NOMO-1 treated with dmso at 0.1 percent for 144 hours (cell line): ENCODE measurements around the gene VTI1A.

Experiments
- DNase-seq: peaks from one replicate; lab custom pipeline; 2025; ENCODE audit not compliant: unreplicated experiment; lab: John Stamatoyannopoulos, UW

VTI1A gene

GRCh38 chr10:112746329-112746728, 299.3 kb downstream of the VTI1A start:
- no peak for DNase-seq

DNA sequence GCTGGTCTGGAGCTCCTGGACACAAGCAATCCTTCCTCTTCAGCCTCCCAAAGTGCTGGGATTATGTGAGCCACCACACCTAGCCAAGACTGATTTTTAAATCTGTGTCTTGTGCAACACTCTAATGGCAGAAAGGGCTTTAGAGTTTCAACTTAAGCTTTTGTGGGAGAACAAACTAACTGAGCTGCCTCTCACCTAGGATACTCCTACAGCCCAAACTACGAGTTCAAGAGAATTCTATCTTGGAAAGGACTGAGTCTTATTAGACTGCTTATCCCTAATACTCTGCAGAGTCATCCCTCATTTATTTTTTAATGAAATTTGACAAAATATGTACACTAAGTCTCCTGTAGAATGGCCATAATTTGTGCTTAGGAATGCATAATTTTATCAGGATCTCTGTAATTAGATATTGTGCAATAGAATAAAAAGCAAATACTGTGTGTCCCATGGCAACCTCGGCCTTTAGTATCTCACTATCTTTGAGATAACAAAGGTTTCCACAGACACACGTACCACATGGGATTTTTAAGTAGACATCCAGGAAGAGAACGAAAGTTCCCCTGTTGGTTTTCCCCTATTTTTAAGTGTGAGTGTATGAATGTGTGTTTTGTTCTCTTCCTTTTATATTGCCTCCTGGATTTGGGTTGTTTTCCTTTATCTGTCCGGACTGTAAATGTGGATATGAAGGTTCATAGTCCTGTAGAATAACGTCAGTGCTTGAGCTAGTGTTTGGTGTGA, 303.6 kb downstream of the VTI1A start:
- no peak for DNase-seq

GRCh38 chr10:112751651-112752050, 304.6 kb downstream of the VTI1A start:
- DNase-seq, result no peak

GRCh38 chr10:112752288-112752687, 305.3 kb downstream of the VTI1A start:
- no peak for DNase-seq

DNA sequence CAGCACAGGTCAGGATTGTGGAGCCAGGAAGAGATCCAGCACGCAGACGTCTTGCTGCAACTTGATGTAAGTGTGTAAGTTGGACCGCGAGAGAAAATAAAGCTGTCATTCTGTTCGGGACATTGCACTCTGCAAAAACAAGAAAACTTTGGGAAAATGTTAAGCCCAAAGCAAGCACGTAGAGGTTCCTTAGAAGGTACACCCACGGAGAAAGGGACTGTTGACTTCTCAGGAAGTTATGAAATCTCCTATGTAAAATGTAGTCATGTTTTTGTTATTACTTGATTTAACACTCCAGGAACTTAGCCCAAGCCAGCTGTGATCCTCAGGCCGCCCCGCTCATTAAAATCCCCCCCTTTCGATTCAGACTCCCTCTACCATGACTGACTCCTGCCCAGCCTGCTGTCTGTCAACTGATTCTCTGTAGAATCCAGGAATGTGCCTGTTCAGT, 307.0 kb downstream of the VTI1A start:
- peak; percentile 16 for DNase-seq

GRCh38 chr10:112755446-112756234, 308.6 kb downstream of the VTI1A start:
- DNase-seq, result no peak

DNA sequence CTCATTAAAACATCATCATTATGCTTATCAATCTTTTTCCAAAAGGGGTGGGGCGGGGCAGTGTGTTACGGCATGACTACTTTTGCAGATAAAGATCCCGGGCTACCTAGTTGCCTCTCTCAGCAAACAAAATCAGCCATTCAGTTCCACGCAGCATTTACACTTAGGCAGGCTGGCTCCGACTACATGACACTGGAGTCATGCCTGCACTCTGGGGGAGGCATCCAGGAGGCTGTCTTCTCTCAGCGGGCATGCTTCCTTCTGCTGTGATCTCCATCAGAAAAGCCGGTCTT, 309.2 kb downstream of the VTI1A start:
- no peak for DNase-seq

DNA sequence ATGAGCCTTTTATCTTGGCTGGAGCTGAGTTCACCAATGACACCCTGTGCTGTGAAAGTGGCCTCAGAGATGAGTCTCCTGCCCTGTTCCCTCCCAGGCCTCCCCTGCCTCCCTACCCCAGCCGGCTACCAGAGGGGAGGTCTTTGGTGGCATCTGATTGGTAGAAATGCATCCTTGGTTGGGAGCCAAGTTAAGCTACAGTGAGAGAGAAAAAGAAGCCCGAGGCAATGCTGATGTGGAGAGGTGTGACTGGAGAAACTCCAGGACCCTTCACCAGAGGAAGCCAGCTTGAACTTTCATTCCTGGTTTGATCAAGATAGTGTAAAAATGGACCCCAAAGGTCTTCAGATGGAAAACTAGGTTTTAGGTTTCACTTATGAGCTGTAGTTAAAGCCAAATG, 311.9 kb downstream of the VTI1A start:
- no peak for DNase-seq

DNA sequence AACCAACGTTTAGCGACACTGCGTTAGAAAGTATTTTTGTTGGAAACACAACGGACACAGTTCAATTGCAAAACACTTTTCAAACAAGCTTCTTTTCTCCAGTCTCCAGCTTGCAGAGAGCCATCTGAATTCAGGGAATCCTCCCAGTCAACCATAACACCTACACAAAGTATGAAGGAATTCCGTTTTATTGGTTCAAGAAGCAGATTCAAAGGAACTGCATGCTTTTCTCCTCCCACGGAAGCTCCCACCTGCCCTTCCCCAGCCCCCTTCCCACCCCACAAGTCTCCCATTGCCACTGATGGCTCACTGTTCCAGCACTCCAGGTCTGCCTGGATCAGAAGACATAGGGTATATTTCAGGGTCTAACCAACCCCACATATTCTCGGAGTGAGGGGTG, 312.5 kb downstream of the VTI1A start:
- no peak for DNase-seq

- no peak for DNase-seq
Observed at GRCh38 chr10:112761256-112761655, 314.2 kb downstream of the VTI1A start.

DNA sequence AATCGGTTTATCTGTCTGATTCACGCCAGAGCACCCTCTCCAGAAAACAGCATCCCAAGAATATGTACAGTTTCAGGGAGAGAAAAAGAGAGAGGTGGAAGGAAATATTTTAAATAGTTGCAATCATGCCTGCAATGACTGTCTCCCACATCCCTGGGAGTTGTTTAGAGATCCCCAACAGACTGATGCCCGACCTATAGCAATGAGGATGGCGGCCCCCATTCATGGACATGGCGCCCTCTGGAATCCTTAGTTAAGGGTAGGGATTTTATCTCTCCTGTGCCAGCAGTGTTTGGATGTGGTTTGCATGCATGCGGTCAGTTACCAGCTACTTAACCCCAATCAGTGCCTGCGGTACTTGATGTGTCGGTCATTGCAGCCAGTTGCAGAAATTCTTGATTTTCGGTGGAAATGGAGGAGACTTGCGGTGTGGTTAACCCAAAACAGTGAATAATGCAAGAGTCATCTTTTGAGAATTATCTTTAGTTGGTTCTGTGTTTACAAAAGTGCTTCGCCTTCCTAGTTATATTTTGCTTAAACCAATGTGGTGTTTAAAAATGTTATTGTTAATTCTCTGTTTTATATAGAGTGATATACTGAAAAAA, 317.0 kb downstream of the VTI1A start:
- no peak for DNase-seq

DNA sequence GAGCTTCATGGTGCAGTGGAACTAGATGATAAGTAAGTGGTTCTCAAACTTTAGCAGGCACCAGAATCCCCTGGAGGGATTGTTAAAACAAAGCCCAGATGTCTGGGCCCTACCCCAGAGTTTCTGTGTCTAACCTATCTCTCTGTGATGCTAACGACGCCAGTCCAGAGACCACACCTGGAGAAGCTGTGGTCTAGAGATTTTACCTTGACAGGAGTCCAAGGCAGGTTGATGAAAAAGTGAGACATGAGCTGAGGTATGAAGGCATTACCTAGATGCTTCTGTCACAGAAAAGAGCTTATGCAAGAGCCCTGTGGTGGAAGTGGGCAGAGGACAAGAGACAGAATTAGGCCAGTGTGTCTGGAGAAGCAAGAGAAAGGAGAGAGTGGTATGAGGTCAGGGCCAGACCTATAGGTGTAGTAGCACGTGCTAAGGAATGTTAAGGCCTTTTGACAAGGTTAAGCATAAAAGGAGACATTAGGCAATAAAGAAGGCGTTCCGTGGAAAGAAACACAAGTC, 318.8 kb downstream of the VTI1A start:
- DNase-seq, result no peak

GRCh38 chr10:112766636-112767035, 319.6 kb downstream of the VTI1A start:
- no peak for DNase-seq

GRCh38 chr10:112767156-112767555, 320.1 kb downstream of the VTI1A start:
- DNase-seq, result no peak

GRCh38 chr10:112768121-112768520, 321.1 kb downstream of the VTI1A start:
- DNase-seq, result no peak

DNA sequence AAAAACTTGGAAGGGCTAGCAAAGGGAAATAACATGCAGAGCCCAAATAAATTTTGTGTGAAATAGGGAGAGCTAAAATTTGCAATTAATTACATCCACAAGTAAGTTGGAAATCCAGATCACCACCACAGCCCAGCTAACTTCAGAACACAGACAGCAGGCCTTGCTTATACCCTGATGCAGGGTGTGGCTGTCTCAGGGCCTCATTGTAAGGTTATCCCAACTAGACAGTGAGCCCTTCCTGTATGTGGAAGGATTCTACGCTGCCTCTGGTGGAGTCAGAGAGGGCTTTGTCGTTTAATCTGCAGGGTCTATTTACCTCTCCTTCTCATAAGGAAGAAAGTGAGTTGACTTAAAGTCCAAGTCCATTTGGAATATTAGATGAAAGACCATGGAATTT, 322.1 kb downstream of the VTI1A start:
- no peak for DNase-seq

DNA sequence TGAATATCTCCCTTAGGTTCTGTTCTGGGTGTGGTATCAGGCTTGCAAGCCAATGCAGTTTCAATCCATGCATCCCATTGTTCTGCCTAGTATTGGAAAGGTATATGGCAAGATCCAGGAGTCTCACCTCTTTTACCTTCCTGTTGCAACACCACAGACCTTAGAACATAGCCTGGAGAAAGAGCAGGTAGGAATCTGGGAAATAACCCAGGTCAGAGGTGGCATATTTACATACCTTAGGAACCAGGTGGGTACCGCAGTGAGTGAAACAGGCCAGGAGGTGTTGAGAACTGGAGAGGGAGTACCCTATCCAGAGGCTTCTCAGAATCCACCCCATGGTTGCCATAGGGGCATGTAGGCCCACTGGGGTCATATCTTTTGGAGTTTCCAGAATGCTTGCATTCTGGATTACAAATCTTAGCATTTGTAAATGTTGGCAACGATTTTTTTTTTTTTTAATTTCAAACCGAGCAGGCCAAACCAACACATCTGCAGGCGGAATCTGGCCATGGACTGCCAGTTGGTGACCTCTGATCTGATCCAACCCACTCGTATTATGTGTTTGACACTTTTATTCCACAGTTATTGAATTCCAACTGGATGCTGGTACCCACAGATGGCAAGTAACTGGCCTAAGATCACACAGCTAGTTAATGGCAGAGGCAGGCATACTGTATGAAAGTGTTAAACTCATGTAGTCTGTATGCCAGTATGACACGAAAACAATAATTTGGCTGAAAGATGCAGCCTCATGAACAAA, 322.8 kb downstream of the VTI1A start:
- DNase-seq, result no peak

GRCh38 chr10:112771733-112772132, 324.7 kb downstream of the VTI1A start:
- no peak for DNase-seq

- DNase-seq, result no peak
Observed at GRCh38 chr10:112773783-112774182, 326.8 kb downstream of the VTI1A start.

DNA sequence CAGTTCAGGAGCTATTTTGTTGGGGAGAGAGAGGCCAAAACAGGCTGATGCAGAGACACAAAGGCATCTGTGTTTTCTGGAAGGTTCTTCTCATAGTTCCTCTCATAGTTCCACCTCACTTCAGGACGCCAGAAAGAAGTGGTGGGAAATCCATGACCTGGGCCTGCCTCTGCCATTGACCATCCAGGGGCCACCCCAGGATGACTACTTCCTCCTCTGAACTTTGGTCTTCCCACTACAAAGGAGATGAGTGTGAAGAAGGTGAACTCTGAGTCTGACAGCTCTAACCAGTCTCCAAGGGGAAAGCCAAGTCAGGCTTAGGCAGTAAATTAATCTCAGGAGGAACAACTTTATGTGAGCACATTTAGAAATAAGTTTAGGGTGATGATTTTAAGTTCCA, 327.2 kb downstream of the VTI1A start:
- DNase-seq, result no peak

- no peak for DNase-seq
Observed at GRCh38 chr10:112774798-112775197, 327.8 kb downstream of the VTI1A start.
